HCT116 (cell line): ENCODE data around the gene AOAH. TPM values are rescaled to one million over a fixed set of nuclear protein-coding genes. Genes with fewer than 3 reads are reported as not detected.

Experiments
- ATAC-seq: fragments of 200-7000 bp; cut with Tn5 transposase; 2 replicates; pipeline ENCODE4 v1.9.1; 2020; ENCODE audit warnings: mild to moderate bottlenecking, moderate library complexity
- BruUV-seq: library from RNA; stranded (reverse); fragments of 400-500 nt; replicated peaks from 2 replicates; lab custom pipeline; 2021; lab: Mats Ljungman, UMichigan
- CTCF ChIA-PET: fragments of 300-600 bp; sonication (Branson Sonifier 250); formaldehyde crosslinking; loops from one replicate; lab custom pipeline; 2021; ENCODE audit warnings: antibody characterized with exemption; lab: Charles Lee
- POLR2A ChIA-PET: fragments of 300-600, 350-600 bp; sonication (Branson Sonifier 250); formaldehyde crosslinking; loops from one replicate; lab custom pipeline; 2021; ENCODE audit warnings: antibody characterized with exemption; lab: Charles Lee
- RAD21 ChIA-PET, 2 experiments: fragments of 300-600 bp; sonication (Branson Sonifier 250); formaldehyde crosslinking; loops; one replicate each; lab custom pipeline; 2023; ENCODE audit warnings: low total read pairs in 2 of 2; ENCODE audit not compliant: uncharacterized antibody in 2 of 2, unreplicated experiment in 2 of 2, low non-redundant PET in 1 of 2; lab: Charles Lee
- DNase-seq: peaks from one replicate; pipeline ENCODE4 v3.0.0-alpha.2; 2010; ENCODE audit warnings: low read depth, low spot score
- H2AFZ ChIP-seq: fragments of 200-600 bp; shearing (Covaris generic), sonication (generic); 2 replicates; pipeline ENCODE4 v1.6.1; 2017; ENCODE audit warnings: low read depth, mixed run types, mixed read lengths, antibody characterized with exemption, low read length; ENCODE audit not compliant: poor library complexity, severe bottlenecking
- H3K27ac ChIP-seq: 2 replicates; pipeline ENCODE4 v1.5.1; 2012; ENCODE audit warnings: low read depth, low read length
- H3K27me3 ChIP-seq: fragments of 200-600 bp; sonication (generic); 2 replicates; pipeline ENCODE4 v1.6.1; 2016; ENCODE audit warnings: mixed run types, low read length, mixed read lengths; ENCODE audit not compliant: insufficient read depth
- H3K36me3 ChIP-seq, 2 experiments: fragments of 200-500 bp in 1 of 2; fragments of 200-600 bp in 1 of 2; sonication (Bioruptor generic) in 1 of 2; sonication (generic) in 1 of 2; 2 replicates each; pipeline versions ENCODE4 v1.5.1 to v1.6.1; 2014 to 2016; ENCODE audit warnings: low read length in 2 of 2, inconsistent platforms in 1 of 2, mixed read lengths in 1 of 2, mixed run types in 1 of 2; ENCODE audit not compliant: insufficient read depth in 2 of 2, control insufficient read depth in 1 of 2
- H3K4me1 ChIP-seq, 2 experiments: fragments of 200-600 bp in 1 of 2; sonication (generic) in 1 of 2; 2 replicates each; pipeline versions ENCODE4 v1.5.1 to v1.6.1; 2012 to 2017; ENCODE audit warnings: low read length in 2 of 2, inconsistent platforms in 1 of 2, mild to moderate bottlenecking in 1 of 2, mixed read lengths in 1 of 2, mixed run types in 1 of 2, moderate library complexity in 1 of 2; ENCODE audit not compliant: insufficient read depth in 2 of 2, control insufficient read depth in 1 of 2
- H3K4me2 ChIP-seq: fragments of 200-600 bp; sonication (generic); 2 replicates; pipeline ENCODE4 v1.6.1; 2017; ENCODE audit warnings: mixed run types, low read length, mixed read lengths
- H3K4me3 ChIP-seq, 2 experiments: fragments of 200-600 bp in 1 of 2; sonication (generic) in 1 of 2; replicated peaks in 1 of 2; 2 replicates each; pipeline ENCODE4 v1.5.1; 2011 to 2016; ENCODE audit warnings: low read length in 2 of 2, control low read depth in 1 of 2, low read depth in 1 of 2, mild to moderate bottlenecking in 1 of 2, mixed read lengths in 1 of 2, mixed run types in 1 of 2
- H3K79me2 ChIP-seq: fragments of 200-600 bp; sonication (generic); 2 replicates; pipeline ENCODE4 v1.6.1; 2017; ENCODE audit warnings: mild to moderate bottlenecking, mixed run types, low read length, moderate library complexity, mixed read lengths; ENCODE audit not compliant: insufficient read depth
- H3K9ac ChIP-seq: fragments of 200-600 bp; sonication (generic); 2 replicates; pipeline ENCODE4 v1.6.1; 2016; ENCODE audit warnings: low read length, mixed read lengths
- H3K9me2 ChIP-seq: fragments of 200-600 bp; sonication (generic), shearing (Covaris generic); 2 replicates; pipeline ENCODE4 v1.6.1; 2017; ENCODE audit warnings: mixed run types, mild to moderate bottlenecking, moderate library complexity; ENCODE audit not compliant: insufficient read depth
- H3K9me3 ChIP-seq, 2 experiments: fragments of 200-500 bp in 1 of 2; fragments of 200-600 bp in 1 of 2; sonication (Bioruptor generic) in 1 of 2; sonication (generic) in 1 of 2; 2 replicates each; pipeline ENCODE4 v1.6.1; 2014 to 2017; ENCODE audit warnings: low read length in 2 of 2, mixed read lengths in 2 of 2, inconsistent platforms in 1 of 2, low read depth in 1 of 2, mild to moderate bottlenecking in 1 of 2, mixed run types in 1 of 2, moderate library complexity in 1 of 2; ENCODE audit not compliant: control insufficient read depth in 1 of 2, insufficient read depth in 1 of 2
- H4K20me1 ChIP-seq: fragments of 200-600 bp; sonication (generic), shearing (Covaris generic); 2 replicates; pipeline ENCODE4 v1.6.1; 2017; ENCODE audit warnings: mixed run types, mild to moderate bottlenecking, moderate library complexity; ENCODE audit not compliant: insufficient read depth
- CEBPB ChIP-seq: IDR thresholded peaks from 2 replicates; pipeline ENCODE4 v1.6.1; 2012; ENCODE audit warnings: low read depth
- EZH2phosphoT487 ChIP-seq: fragments of 200-600 bp; IDR thresholded peaks from 2 replicates; pipeline ENCODE4 v1.6.1; 2018; ENCODE audit warnings: antibody characterized with exemption, borderline replicate concordance
- FOSL1 ChIP-seq: IDR thresholded peaks from 2 replicates; pipeline ENCODE4 v1.6.1; 2012; ENCODE audit warnings: low read depth
- SIN3A ChIP-seq: IDR thresholded peaks from 2 replicates; pipeline ENCODE4 v1.6.1; 2012; ENCODE audit warnings: low read depth
- SP1 ChIP-seq: IDR thresholded peaks from 2 replicates; pipeline ENCODE4 v1.6.1; 2012; ENCODE audit warnings: low read depth
- YY1 ChIP-seq: IDR thresholded peaks from 2 replicates; pipeline ENCODE4 v1.6.1; 2011; ENCODE audit warnings: low read length, low read depth, moderate library complexity, mild to moderate bottlenecking; ENCODE audit not compliant: insufficient replicate concordance; ENCODE audit errors: extremely low read depth
- ZFX ChIP-seq: fragments of 450-650 bp; IDR thresholded peaks from 2 replicates; pipeline ENCODE4 v1.6.1; 2017
- intact Hi-C: fragments of 100-400 bp; cut with micrococcal nuclease; formaldehyde crosslinking; loops from 2 replicates; pipeline ENCODE4 v1.10.0; 2022
- total RNA-seq: library from RNA; stranded (reverse); gene quantifications from one replicate; pipeline ENCODE4 v1.2.1, GENCODE V29; 2021; ENCODE audit not compliant: unreplicated experiment
- TF ChIP-seq, protein P1 (sequence below): IDR thresholded peaks from 2 replicates; pipeline ENCODE4 v1.6.1; 2012
- TF ChIP-seq, protein P2 (sequence below): IDR thresholded peaks from 2 replicates; pipeline ENCODE4 v1.6.1; 2012; ENCODE audit warnings: low read depth

AOAH gene
- total RNA-seq, 1 experiment from 2014 or later: 1.1 TPM

- BruUV-seq: no TSS peak
- H4K20me1 ChIP-seq: no peaks in the 10 kb centered on the region
- H3K4me2 ChIP-seq: no peak overlapping the region
- no peaks in the 10 kb centered on the region; the same call in 1 of the 2 replicates for H3K27me3 ChIP-seq
- ChIA-PET RAD21 (no interaction called here), POLR2A (no interaction called here), CTCF (no interaction called here)
- H3K79me2 ChIP-seq: no peaks in the 10 kb centered on the region
- intact Hi-C loops: no loop called here
- H3K36me3 ChIP-seq: no peaks in the 10 kb centered on the region
- no peak overlapping the region for H3K9ac ChIP-seq
- no peak for ATAC-seq
- no peaks in the 10 kb centered on the region for H3K9me2 ChIP-seq
- no peak overlapping the region for H3K4me3 ChIP-seq
- H3K27ac ChIP-seq: no peak overlapping the region
- no peak for TF ChIP-seq YY1
- no peak for TF ChIP-seq SP1
- TF ChIP-seq CEBPB: no peak
- TF ChIP-seq, protein P1, sequence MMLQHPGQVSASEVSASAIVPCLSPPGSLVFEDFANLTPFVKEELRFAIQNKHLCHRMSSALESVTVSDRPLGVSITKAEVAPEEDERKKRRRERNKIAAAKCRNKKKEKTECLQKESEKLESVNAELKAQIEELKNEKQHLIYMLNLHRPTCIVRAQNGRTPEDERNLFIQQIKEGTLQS: no peak
- TF ChIP-seq ZFX: no peak
- no peak for TF ChIP-seq EZH2phosphoT487
- TF ChIP-seq FOSL1: no peak
- TF ChIP-seq, protein P2, sequence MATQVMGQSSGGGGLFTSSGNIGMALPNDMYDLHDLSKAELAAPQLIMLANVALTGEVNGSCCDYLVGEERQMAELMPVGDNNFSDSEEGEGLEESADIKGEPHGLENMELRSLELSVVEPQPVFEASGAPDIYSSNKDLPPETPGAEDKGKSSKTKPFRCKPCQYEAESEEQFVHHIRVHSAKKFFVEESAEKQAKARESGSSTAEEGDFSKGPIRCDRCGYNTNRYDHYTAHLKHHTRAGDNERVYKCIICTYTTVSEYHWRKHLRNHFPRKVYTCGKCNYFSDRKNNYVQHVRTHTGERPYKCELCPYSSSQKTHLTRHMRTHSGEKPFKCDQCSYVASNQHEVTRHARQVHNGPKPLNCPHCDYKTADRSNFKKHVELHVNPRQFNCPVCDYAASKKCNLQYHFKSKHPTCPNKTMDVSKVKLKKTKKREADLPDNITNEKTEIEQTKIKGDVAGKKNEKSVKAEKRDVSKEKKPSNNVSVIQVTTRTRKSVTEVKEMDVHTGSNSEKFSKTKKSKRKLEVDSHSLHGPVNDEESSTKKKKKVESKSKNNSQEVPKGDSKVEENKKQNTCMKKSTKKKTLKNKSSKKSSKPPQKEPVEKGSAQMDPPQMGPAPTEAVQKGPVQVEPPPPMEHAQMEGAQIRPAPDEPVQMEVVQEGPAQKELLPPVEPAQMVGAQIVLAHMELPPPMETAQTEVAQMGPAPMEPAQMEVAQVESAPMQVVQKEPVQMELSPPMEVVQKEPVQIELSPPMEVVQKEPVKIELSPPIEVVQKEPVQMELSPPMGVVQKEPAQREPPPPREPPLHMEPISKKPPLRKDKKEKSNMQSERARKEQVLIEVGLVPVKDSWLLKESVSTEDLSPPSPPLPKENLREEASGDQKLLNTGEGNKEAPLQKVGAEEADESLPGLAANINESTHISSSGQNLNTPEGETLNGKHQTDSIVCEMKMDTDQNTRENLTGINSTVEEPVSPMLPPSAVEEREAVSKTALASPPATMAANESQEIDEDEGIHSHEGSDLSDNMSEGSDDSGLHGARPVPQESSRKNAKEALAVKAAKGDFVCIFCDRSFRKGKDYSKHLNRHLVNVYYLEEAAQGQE: no peak
- no peak for TF ChIP-seq SIN3A
- no peak overlapping the region for H2AFZ ChIP-seq
- DNase-seq: no peak
- H3K4me1 ChIP-seq: no peaks in the 10 kb centered on the region
- H3K9me3 ChIP-seq: no peaks in the 10 kb centered on the region
Measured at GRCh38 chr7:36620166-36620708, 104.1 kb downstream of the AOAH start.
